Measurements from ENCODE around the gene RASGRF1. TPM values are rescaled to one million over a fixed set of nuclear protein-coding genes. Genes with fewer than 3 reads are reported as not detected.

RASGRF1 gene
- total RNA-seq, 2 donors from 2014 or later: 0.09 to 1.1 TPM

GRCh38 chr15:78910271-78910670, 180.3 kb downstream of the RASGRF1 start:
- Histone ChIP-seq H3K4me3 (no peak overlapping the region), H3K27me3 (replicated peaks; ENCODE audit: insufficient read depth) (no peaks in the 10 kb centered on the region), H3K4me1 (replicated peaks) (peaks cover 2% of the 10 kb centered on the region), H3K27ac (no peak overlapping the region), H3K9me3 (no peaks in the 10 kb centered on the region), H3K36me3 (no peaks in the 10 kb centered on the region)
- DNase-seq (ENCODE audit: low spot score): no peak
- TF ChIP-seq POLR2AphosphoS5 (IDR thresholded peaks at IDR 0.05) (no peak), CTCF (IDR thresholded peaks at IDR 0.05) (no peak), POLR2A (IDR thresholded peaks at IDR 0.05) (no peak)
- 62% methylated on average over 7 of the region's 7 CpGs for WGBS
- intact Hi-C loops (cut with DNase I): loop anchor here (2.0 to 10.0 kb wide), 3 partner anchors 37 to 275 kb away; partner anchors contain the start of gene CTSH

Other genes starting within 250 kb of the RASGRF1 start
- 100 to 1,000 TPM; 151 to 304 TPM for gene MORF4L1, start 217.9 kb downstream of the RASGRF1 start, total RNA-seq
- gene CTSH, start 145.7 kb downstream of the RASGRF1 start, total RNA-seq: 100 to 1,000 TPM; 257 to 415 TPM
- not detected for gene ANKRD34C, start 191.9 kb upstream of the RASGRF1 start, total RNA-seq
- gene TMED3, start 220.3 kb upstream of the RASGRF1 start, total RNA-seq: 100 to 1,000 TPM; 140 to 220 TPM

All from prostate gland (tissue), 2 donors.